ENCODE data around the gene PLEKHB2. TPM values are rescaled to one million over a fixed set of nuclear protein-coding genes. Genes with fewer than 3 reads are reported as not detected.

PLEKHB2 gene
- total RNA-seq, 1 experiment from 2014 or later, result 94.8 TPM

DNA sequence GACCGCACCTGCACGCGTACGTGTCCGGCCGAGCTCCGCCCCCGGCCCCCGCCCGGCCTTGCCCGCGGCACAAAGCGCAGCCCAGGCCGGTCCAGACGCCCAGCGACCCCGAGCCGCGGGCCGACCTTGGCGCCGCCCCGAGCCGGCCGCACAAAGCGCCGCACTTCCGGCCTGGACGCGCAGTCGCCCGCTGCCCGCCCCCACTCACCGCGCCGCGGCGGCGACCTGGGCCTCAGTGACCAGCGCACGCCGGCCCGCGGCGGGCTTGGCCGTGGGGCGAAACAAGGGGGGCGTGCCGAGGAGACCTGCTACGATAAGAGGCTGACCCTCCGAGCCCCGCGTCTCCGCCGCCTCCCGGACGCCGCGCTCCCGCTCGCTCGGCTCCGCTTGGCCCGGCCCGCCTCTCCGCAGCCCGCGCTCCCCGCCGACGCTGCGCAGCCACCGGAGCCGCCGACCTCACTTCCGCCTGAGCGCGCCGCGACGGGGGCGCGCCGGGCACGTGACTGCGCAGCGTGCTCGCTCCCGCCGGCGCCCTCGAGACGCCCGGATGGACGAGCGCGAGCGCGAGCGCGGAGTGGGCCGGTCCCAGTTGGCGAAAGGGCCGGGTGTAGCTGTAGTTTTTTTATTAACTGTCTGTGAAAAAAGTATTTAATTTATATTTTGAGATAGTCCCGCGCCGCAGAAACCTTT is 12.0 kb upstream of the PLEKHB2 start, which contains the start of gene FAM168B:
TSS of gene FAM168B (minus strand) at position 455 of the 690 bp plus-strand sequence. CDS start 10,814 bp downstream, outside the sequence.
- BruUV-seq (replicated peaks), result no TSS peak
- no peak; the same call in 1 of the 2 replicates for TF ChIP-seq SIN3A (IDR thresholded peaks at IDR 0.05; ENCODE audit: low read depth)
- TF ChIP-seq CBX3 (IDR thresholded peaks at IDR 0.05; ENCODE audit: low read depth), result no peak
- TF ChIP-seq EZH2 (IDR thresholded peaks at IDR 0.05), result no peak
- no peak for TF ChIP-seq CEBPB (IDR thresholded peaks at IDR 0.05; ENCODE audit: low read depth)
- no peak for TF ChIP-seq JUND (IDR thresholded peaks at IDR 0.05)
- TF ChIP-seq, protein P1, sequence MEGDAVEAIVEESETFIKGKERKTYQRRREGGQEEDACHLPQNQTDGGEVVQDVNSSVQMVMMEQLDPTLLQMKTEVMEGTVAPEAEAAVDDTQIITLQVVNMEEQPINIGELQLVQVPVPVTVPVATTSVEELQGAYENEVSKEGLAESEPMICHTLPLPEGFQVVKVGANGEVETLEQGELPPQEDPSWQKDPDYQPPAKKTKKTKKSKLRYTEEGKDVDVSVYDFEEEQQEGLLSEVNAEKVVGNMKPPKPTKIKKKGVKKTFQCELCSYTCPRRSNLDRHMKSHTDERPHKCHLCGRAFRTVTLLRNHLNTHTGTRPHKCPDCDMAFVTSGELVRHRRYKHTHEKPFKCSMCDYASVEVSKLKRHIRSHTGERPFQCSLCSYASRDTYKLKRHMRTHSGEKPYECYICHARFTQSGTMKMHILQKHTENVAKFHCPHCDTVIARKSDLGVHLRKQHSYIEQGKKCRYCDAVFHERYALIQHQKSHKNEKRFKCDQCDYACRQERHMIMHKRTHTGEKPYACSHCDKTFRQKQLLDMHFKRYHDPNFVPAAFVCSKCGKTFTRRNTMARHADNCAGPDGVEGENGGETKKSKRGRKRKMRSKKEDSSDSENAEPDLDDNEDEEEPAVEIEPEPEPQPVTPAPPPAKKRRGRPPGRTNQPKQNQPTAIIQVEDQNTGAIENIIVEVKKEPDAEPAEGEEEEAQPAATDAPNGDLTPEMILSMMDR (IDR thresholded peaks at IDR 0.05 in 2 of 3, conservative IDR thresholded peaks at IDR 0.05 in 1 of 3; ENCODE audit: borderline replicate concordance in 1 of 3, insufficient read depth in 1 of 3, low read depth in 2 of 3, low read length in 2 of 3), result no peak
- TF ChIP-seq, protein P2, sequence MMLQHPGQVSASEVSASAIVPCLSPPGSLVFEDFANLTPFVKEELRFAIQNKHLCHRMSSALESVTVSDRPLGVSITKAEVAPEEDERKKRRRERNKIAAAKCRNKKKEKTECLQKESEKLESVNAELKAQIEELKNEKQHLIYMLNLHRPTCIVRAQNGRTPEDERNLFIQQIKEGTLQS (IDR thresholded peaks at IDR 0.05), result no peak
- TF ChIP-seq POLR2A (IDR thresholded peaks at IDR 0.05; ENCODE audit: borderline replicate concordance, extremely low read depth, insufficient read depth, insufficient read length), result peak; percentile 37
- peak; percentile 77 for TF ChIP-seq TCF7L2 (IDR thresholded peaks at IDR 0.05; ENCODE audit: borderline replicate concordance, extremely low read depth, insufficient read depth, insufficient read length)
- TF ChIP-seq RAD21 (IDR thresholded peaks at IDR 0.05; ENCODE audit: low read depth), result no peak
- TF ChIP-seq ZFX (IDR thresholded peaks at IDR 0.05), result peak; percentile 98
- TF ChIP-seq, protein P3, sequence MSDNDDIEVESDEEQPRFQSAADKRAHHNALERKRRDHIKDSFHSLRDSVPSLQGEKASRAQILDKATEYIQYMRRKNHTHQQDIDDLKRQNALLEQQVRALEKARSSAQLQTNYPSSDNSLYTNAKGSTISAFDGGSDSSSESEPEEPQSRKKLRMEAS (IDR thresholded peaks at IDR 0.05), result peak; percentile 59
- TF ChIP-seq FOSL1 (IDR thresholded peaks at IDR 0.05; ENCODE audit: low read depth), result no peak
- no peak for TF ChIP-seq YY1 (IDR thresholded peaks at IDR 0.05; ENCODE audit: extremely low read depth, insufficient replicate concordance, low read depth, low read length)
- TF ChIP-seq, protein P4, sequence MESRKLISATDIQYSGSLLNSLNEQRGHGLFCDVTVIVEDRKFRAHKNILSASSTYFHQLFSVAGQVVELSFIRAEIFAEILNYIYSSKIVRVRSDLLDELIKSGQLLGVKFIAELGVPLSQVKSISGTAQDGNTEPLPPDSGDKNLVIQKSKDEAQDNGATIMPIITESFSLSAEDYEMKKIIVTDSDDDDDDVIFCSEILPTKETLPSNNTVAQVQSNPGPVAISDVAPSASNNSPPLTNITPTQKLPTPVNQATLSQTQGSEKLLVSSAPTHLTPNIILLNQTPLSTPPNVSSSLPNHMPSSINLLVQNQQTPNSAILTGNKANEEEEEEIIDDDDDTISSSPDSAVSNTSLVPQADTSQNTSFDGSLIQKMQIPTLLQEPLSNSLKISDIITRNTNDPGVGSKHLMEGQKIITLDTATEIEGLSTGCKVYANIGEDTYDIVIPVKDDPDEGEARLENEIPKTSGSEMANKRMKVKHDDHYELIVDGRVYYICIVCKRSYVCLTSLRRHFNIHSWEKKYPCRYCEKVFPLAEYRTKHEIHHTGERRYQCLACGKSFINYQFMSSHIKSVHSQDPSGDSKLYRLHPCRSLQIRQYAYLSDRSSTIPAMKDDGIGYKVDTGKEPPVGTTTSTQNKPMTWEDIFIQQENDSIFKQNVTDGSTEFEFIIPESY (IDR thresholded peaks at IDR 0.05; ENCODE audit: extremely low read depth, insufficient replicate concordance, low read length), result no peak
- TF ChIP-seq POLR2AphosphoS5 (IDR thresholded peaks at IDR 0.05; ENCODE audit: low read depth, low read length), result peak; percentile 86
- TF ChIP-seq ZNF274 (IDR thresholded peaks at IDR 0.05; ENCODE audit: low read depth, low read length), result no peak
- no peak for TF ChIP-seq EZH2phosphoT487 (IDR thresholded peaks at IDR 0.05; ENCODE audit: borderline replicate concordance)
- TF ChIP-seq SRF (IDR thresholded peaks at IDR 0.05; ENCODE audit: low read depth), result no peak
- TF ChIP-seq ELF1 (IDR thresholded peaks at IDR 0.05; ENCODE audit: borderline replicate concordance, low read depth), result no peak
- no peak for TF ChIP-seq EGR1 (IDR thresholded peaks at IDR 0.05; ENCODE audit: low read depth)
- Histone ChIP-seq H2AFZ (ENCODE audit: low read depth, low read length, poor library complexity, severe bottlenecking) (peak within 1 kb of the TSS; percentile 80), H3K9me3 (ENCODE audit: control insufficient read depth in 1 of 2, insufficient read depth in 1 of 2, low read depth in 1 of 2, low read length in 2 of 2) (no peaks in the 10 kb centered on the region), H3K27me3 (ENCODE audit: insufficient read depth, low read length) (no peaks in the 10 kb centered on the region), H3K4me3 (replicated peaks in 1 of 2; ENCODE audit: low read depth in 1 of 2, low read length in 2 of 2) (peak within 1 kb of the TSS; percentile 75 to 84), H3K4me2 (ENCODE audit: low read length) (peak within 1 kb of the TSS; percentile 73), H3K9me2 (ENCODE audit: insufficient read depth) (no peaks in the 10 kb centered on the region), H4K20me1 (ENCODE audit: insufficient read depth) (no peaks in the 10 kb centered on the region), H3K27ac (ENCODE audit: low read depth, low read length) (peak within 1 kb of the TSS; percentile 98), H3K79me2 (ENCODE audit: insufficient read depth, low read length) (peaks cover 47% of the 10 kb centered on the region), H3K9ac (ENCODE audit: low read length) (peak within 1 kb of the TSS; percentile 78), H3K4me1 (ENCODE audit: control insufficient read depth in 1 of 2, insufficient read depth in 2 of 2, low read length in 2 of 2) (peaks cover 3 to 16% of the 10 kb centered on the region in 2 experiments; a peak in 3 of 4 replicates), H3K36me3 (ENCODE audit: control insufficient read depth in 1 of 2, insufficient read depth in 2 of 2, low read length in 2 of 2) (peaks cover 6 to 19% of the 10 kb centered on the region in 2 experiments; a peak in 3 of 4 replicates)
- intact Hi-C loops (cut with micrococcal nuclease), result loop anchor here (5.0 kb wide), 1 partner anchor 751 kb away; the partner anchor contains the start of gene IMP4
- peak; percentile 73 for DNase-seq (ENCODE audit: low read depth, low spot score)
- RAD21 ChIA-PET (ENCODE audit: low non-redundant PET in 1 of 2, low total read pairs in 2 of 2, uncharacterized antibody in 2 of 2, unreplicated experiment in 2 of 2), result no interaction called here
- peak; percentile 87 for ATAC-seq
- CTCF ChIA-PET, result no interaction called here
- POLR2A ChIA-PET, result interaction anchor here (1.5 kb wide), 1 partner anchor 11 kb away, joined by 9 read pairs; the partner anchor contains the start of gene PLEKHB2
